Measurements from ENCODE around the gene DNAJA4. TPM values are rescaled to one million over a fixed set of nuclear protein-coding genes. Genes with fewer than 3 reads are reported as not detected.

The DNAJA4 gene
- polyA plus RNA-seq, 1 donor from 2014 or later: 0.66 TPM

DNA sequence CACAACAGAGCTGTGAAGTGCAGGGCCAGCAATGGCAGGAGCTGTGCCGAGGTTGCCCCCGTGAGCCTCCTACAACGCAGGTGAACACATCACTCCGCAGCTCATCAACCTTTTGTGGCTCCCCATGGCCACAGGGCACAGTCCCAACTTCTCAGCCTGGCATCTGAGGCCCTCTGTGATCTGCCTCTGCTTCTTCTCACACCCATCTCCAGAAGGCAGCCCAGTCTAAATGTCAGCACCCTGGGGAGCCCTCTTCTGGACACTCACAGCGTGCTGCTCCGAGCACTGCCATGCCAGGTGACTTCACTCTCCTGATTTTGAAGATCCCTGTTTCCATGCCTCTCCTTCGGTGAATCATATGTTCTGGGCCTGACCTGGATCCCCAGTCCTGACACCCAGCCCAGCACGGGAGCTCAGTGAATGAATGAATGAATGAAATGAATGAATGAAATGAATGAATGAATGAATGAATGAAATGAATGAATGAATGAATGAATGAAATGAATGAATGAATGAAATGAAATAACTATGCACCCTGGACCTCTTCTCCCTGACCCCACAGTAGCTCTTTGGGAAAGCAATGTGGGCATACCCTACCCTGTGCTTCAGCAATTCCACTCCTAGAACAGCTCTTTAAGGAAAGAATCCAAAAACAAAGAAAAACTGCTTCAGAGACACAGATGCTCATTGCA, 52.9 kb downstream of the DNAJA4 start:
- Histone ChIP-seq H3K9me3 (ENCODE audit: low read length) (no peaks in the 10 kb centered on the region), H3K36me3 (ENCODE audit: insufficient read depth, low read length) (no peaks in the 10 kb centered on the region), H3K4me2 (ENCODE audit: low read length) (no peak overlapping the region), H3K9ac (ENCODE audit: low read length) (no peak overlapping the region), H3K27me3 (ENCODE audit: insufficient read depth, low read depth, low read length) (no peaks in the 10 kb centered on the region), H3F3A (ENCODE audit: insufficient read depth, low read length, poor library complexity, severe bottlenecking) (no peaks in the 10 kb centered on the region), H3K9me2 (ENCODE audit: insufficient read depth, low read length) (no peaks in the 10 kb centered on the region), H4K20me1 (ENCODE audit: insufficient read depth) (no peaks in the 10 kb centered on the region), H3K4me3 (ENCODE audit: low read length) (no peak overlapping the region), H3K79me2 (replicated peaks; ENCODE audit: insufficient read depth, low read length) (no peaks in the 10 kb centered on the region), H2AFZ (ENCODE audit: low read depth, low read length) (no peak overlapping the region), H3K27ac (ENCODE audit: low read length) (no peak overlapping the region)
- TF ChIP-seq SMC3 (conservative IDR thresholded peaks at IDR 0.05; ENCODE audit: poor library complexity): no peak
- TF ChIP-seq, protein P1, sequence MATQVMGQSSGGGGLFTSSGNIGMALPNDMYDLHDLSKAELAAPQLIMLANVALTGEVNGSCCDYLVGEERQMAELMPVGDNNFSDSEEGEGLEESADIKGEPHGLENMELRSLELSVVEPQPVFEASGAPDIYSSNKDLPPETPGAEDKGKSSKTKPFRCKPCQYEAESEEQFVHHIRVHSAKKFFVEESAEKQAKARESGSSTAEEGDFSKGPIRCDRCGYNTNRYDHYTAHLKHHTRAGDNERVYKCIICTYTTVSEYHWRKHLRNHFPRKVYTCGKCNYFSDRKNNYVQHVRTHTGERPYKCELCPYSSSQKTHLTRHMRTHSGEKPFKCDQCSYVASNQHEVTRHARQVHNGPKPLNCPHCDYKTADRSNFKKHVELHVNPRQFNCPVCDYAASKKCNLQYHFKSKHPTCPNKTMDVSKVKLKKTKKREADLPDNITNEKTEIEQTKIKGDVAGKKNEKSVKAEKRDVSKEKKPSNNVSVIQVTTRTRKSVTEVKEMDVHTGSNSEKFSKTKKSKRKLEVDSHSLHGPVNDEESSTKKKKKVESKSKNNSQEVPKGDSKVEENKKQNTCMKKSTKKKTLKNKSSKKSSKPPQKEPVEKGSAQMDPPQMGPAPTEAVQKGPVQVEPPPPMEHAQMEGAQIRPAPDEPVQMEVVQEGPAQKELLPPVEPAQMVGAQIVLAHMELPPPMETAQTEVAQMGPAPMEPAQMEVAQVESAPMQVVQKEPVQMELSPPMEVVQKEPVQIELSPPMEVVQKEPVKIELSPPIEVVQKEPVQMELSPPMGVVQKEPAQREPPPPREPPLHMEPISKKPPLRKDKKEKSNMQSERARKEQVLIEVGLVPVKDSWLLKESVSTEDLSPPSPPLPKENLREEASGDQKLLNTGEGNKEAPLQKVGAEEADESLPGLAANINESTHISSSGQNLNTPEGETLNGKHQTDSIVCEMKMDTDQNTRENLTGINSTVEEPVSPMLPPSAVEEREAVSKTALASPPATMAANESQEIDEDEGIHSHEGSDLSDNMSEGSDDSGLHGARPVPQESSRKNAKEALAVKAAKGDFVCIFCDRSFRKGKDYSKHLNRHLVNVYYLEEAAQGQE (IDR thresholded peaks at IDR 0.05; ENCODE audit: borderline replicate concordance): no peak
- TF ChIP-seq EP300 (conservative IDR thresholded peaks at IDR 0.05; ENCODE audit: poor library complexity, severe bottlenecking): no peak
- no peak for TF ChIP-seq POLR2AphosphoS5 (IDR thresholded peaks at IDR 0.05)
- no peak for TF ChIP-seq MXI1 (conservative IDR thresholded peaks at IDR 0.05; ENCODE audit: poor library complexity, severe bottlenecking)
- TF ChIP-seq RAD21 (conservative IDR thresholded peaks at IDR 0.05): no peak
- TF ChIP-seq, protein P2, sequence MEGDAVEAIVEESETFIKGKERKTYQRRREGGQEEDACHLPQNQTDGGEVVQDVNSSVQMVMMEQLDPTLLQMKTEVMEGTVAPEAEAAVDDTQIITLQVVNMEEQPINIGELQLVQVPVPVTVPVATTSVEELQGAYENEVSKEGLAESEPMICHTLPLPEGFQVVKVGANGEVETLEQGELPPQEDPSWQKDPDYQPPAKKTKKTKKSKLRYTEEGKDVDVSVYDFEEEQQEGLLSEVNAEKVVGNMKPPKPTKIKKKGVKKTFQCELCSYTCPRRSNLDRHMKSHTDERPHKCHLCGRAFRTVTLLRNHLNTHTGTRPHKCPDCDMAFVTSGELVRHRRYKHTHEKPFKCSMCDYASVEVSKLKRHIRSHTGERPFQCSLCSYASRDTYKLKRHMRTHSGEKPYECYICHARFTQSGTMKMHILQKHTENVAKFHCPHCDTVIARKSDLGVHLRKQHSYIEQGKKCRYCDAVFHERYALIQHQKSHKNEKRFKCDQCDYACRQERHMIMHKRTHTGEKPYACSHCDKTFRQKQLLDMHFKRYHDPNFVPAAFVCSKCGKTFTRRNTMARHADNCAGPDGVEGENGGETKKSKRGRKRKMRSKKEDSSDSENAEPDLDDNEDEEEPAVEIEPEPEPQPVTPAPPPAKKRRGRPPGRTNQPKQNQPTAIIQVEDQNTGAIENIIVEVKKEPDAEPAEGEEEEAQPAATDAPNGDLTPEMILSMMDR (IDR thresholded peaks at IDR 0.05; ENCODE audit: poor library complexity, severe bottlenecking): no peak
- TF ChIP-seq EZH2 (IDR thresholded peaks at IDR 0.05; ENCODE audit: borderline replicate concordance, insufficient read depth, low read length, poor library complexity, severe bottlenecking): no peak
- TF ChIP-seq TAF1 (IDR thresholded peaks at IDR 0.05; ENCODE audit: low read depth): no peak

DNA sequence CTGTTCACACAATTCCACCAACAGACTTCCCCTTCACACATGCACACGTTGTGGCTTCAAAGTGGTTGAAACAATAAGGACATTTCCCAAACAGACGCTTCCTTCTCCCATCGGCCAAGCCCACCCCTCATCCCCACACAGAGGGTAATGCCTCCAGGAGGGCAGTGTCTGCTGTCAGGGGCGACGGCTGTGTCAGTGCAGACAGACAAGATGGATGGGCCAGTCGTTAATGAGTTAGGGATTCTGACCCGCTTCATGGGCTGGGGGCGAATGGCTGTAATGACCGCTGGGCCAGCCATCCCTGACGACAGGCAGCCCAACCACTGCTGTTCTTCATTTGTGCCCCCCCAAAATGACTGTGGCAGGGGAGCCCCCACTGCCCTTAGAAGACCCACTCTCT, 55.2 kb downstream of the DNAJA4 start:
- no peaks in the 10 kb centered on the region for H3K9me2 ChIP-seq (ENCODE audit: insufficient read depth, low read length)
- H3K27ac ChIP-seq (ENCODE audit: low read length): no peak overlapping the region
- TF ChIP-seq, protein P1 (IDR thresholded peaks at IDR 0.05; ENCODE audit: borderline replicate concordance): no peak
- no peak for TF ChIP-seq EP300 (conservative IDR thresholded peaks at IDR 0.05; ENCODE audit: poor library complexity, severe bottlenecking)
- TF ChIP-seq SMC3 (conservative IDR thresholded peaks at IDR 0.05; ENCODE audit: poor library complexity): no peak
- TF ChIP-seq TAF1 (IDR thresholded peaks at IDR 0.05; ENCODE audit: low read depth): no peak
- H3K4me2 ChIP-seq (ENCODE audit: low read length): no peak overlapping the region
- no peaks in the 10 kb centered on the region for H3K27me3 ChIP-seq (ENCODE audit: insufficient read depth, low read depth, low read length)
- no peaks in the 10 kb centered on the region for H3K79me2 ChIP-seq (replicated peaks; ENCODE audit: insufficient read depth, low read length)
- H3K4me3 ChIP-seq (ENCODE audit: low read length): no peak overlapping the region
- H3K9ac ChIP-seq (ENCODE audit: low read length): no peak overlapping the region
- no peak overlapping the region for H2AFZ ChIP-seq (ENCODE audit: low read depth, low read length)
- no peaks in the 10 kb centered on the region for H4K20me1 ChIP-seq (ENCODE audit: insufficient read depth)
- no peaks in the 10 kb centered on the region for H3F3A ChIP-seq (ENCODE audit: insufficient read depth, low read length, poor library complexity, severe bottlenecking)
- no peaks in the 10 kb centered on the region for H3K9me3 ChIP-seq (ENCODE audit: low read length)
- H3K36me3 ChIP-seq (ENCODE audit: insufficient read depth, low read length): no peaks in the 10 kb centered on the region

Data from neural cell (in vitro differentiated cells).